Sigmoid colon (tissue), 4 donors: ENCODE data around the gene SHB.

Source experiments
- CTCF ChIP-seq, 4 experiments: fragments of 450-650 bp in 3 of 4; fragments of 200-600 bp in 1 of 4; IDR thresholded peaks; one replicate each; pipeline ENCODE4 v1.5.1; 2016 to 2019; ENCODE audit warnings: antibody characterized with exemption in 4 of 4, mild to moderate bottlenecking in 3 of 4, moderate library complexity in 2 of 4
- EP300 ChIP-seq, 4 donors: sonication (generic); formaldehyde crosslinking; IDR thresholded peaks; one replicate each; pipeline ENCODE4 v1.6.1; 2017; ENCODE audit warnings: antibody characterized with exemption in 4 of 4
- POLR2A ChIP-seq, 2 donors: fragments of 450-650 bp; IDR thresholded peaks; one replicate each; pipeline ENCODE4 v1.6.1; 2016; ENCODE audit warnings: antibody characterized with exemption in 2 of 2, mild to moderate bottlenecking in 2 of 2, moderate library complexity in 2 of 2
- POLR2AphosphoS5 ChIP-seq, 4 donors: sonication (generic); formaldehyde crosslinking; IDR thresholded peaks; one replicate each; pipeline ENCODE4 v1.6.1; 2017; ENCODE audit warnings: antibody characterized with exemption in 4 of 4

- TF ChIP-seq CTCF (IDR thresholded peaks at IDR 0.05): peak; percentile 85 to 98 (median 93)
- TF ChIP-seq POLR2A (IDR thresholded peaks at IDR 0.05): peak; percentile 9 to 54
- no peak for TF ChIP-seq EP300 (IDR thresholded peaks at IDR 0.05)
- peak; percentile 74 to 87 (median 81) for TF ChIP-seq POLR2AphosphoS5 (IDR thresholded peaks at IDR 0.05)
Measured at GRCh38 chr9:37903647-37904444, 165.2 kb downstream of the SHB start, which contains the start of gene SLC25A51.
